ENCODE results near the gene TMEM212.

The TMEM212 gene

GRCh38 chr3:171806200-171807128 is 36.7 kb upstream of the TMEM212 start:
- Histone ChIP-seq H3K27me3 (ENCODE audit: control insufficient read depth, insufficient read depth, low read length) (no peaks in the 10 kb centered on the region), H3K4me3 (ENCODE audit: low read length) (no peak overlapping the region), H3K36me3 (ENCODE audit: insufficient read depth, low read length) (no peaks in the 10 kb centered on the region), H3K9me3 (replicated peaks; ENCODE audit: low read length) (no peaks in the 10 kb centered on the region), H3K9ac (ENCODE audit: low read depth, low read length) (peak overlapping the region; percentile 55), H3K4me2 (ENCODE audit: low read length) (peak overlapping the region; percentile 29), H3K4me1 (ENCODE audit: control insufficient read depth, insufficient read depth, low read length) (peaks cover 59% of the 10 kb centered on the region)

GRCh38 chr3:171807129-171807675 is 35.9 kb upstream of the TMEM212 start:
- Histone ChIP-seq H3K9me3 (replicated peaks; ENCODE audit: low read length) (no peaks in the 10 kb centered on the region), H3K4me3 (ENCODE audit: low read length) (no peak overlapping the region), H3K4me2 (ENCODE audit: low read length) (no peak overlapping the region), H3K27me3 (ENCODE audit: control insufficient read depth, insufficient read depth, low read length) (no peaks in the 10 kb centered on the region), H3K9ac (ENCODE audit: low read depth, low read length) (peak overlapping the region; percentile 55), H3K36me3 (ENCODE audit: insufficient read depth, low read length) (no peaks in the 10 kb centered on the region), H3K4me1 (ENCODE audit: control insufficient read depth, insufficient read depth, low read length) (peaks cover 57% of the 10 kb centered on the region)

- Histone ChIP-seq H3K36me3 (ENCODE audit: insufficient read depth, low read length) (no peaks in the 10 kb centered on the region), H3K27me3 (ENCODE audit: control insufficient read depth, insufficient read depth, low read length) (no peaks in the 10 kb centered on the region), H3K4me3 (ENCODE audit: low read length) (no peak overlapping the region), H3K4me2 (ENCODE audit: low read length) (no peak overlapping the region), H3K9me3 (replicated peaks; ENCODE audit: low read length) (no peaks in the 10 kb centered on the region), H3K9ac (ENCODE audit: low read depth, low read length) (no peak overlapping the region), H3K4me1 (ENCODE audit: control insufficient read depth, insufficient read depth, low read length) (peaks cover 55% of the 10 kb centered on the region)
These were observed 35.3 kb upstream of the TMEM212 start for GRCh38 chr3:171807806-171808205.

GRCh38 chr3:171809611-171809860 is 33.6 kb upstream of the TMEM212 start:
- peak overlapping the region; percentile 93 for H3K4me2 ChIP-seq (ENCODE audit: low read length)
- no peaks in the 10 kb centered on the region for H3K36me3 ChIP-seq (ENCODE audit: insufficient read depth, low read length)
- peaks cover 52% of the 10 kb centered on the region for H3K4me1 ChIP-seq (ENCODE audit: control insufficient read depth, insufficient read depth, low read length)
- peak overlapping the region; percentile 82 for H3K9ac ChIP-seq (ENCODE audit: low read depth, low read length)
- no peaks in the 10 kb centered on the region for H3K27me3 ChIP-seq (ENCODE audit: control insufficient read depth, insufficient read depth, low read length)
- no peaks in the 10 kb centered on the region for H3K9me3 ChIP-seq (replicated peaks; ENCODE audit: low read length)
- peak overlapping the region; percentile 81 for H3K4me3 ChIP-seq (ENCODE audit: low read length)

GRCh38 chr3:171809861-171810628 is 33.1 kb upstream of the TMEM212 start, which contains the start of gene PLD1:
TSS of gene PLD1 (minus strand) at chr3:171810483. CDS start at chr3:171738051, 72,432 bp downstream.
- peaks cover 48% of the 10 kb centered on the region for H3K4me1 ChIP-seq (ENCODE audit: control insufficient read depth, insufficient read depth, low read length)
- H3K4me3 ChIP-seq (ENCODE audit: low read length): peak within 1 kb of the TSS; percentile 81
- no peaks in the 10 kb centered on the region for H3K27me3 ChIP-seq (ENCODE audit: control insufficient read depth, insufficient read depth, low read length)
- peak within 1 kb of the TSS; percentile 93 for H3K4me2 ChIP-seq (ENCODE audit: low read length)
- no peaks in the 10 kb centered on the region for H3K9me3 ChIP-seq (replicated peaks; ENCODE audit: low read length)
- H3K9ac ChIP-seq (ENCODE audit: low read depth, low read length): peak within 1 kb of the TSS; percentile 82
- H3K36me3 ChIP-seq (ENCODE audit: insufficient read depth, low read length): no peaks in the 10 kb centered on the region

GRCh38 chr3:171810629-171811294 is 32.4 kb upstream of the TMEM212 start:
- peak overlapping the region; percentile 93 for H3K4me2 ChIP-seq (ENCODE audit: low read length)
- peaks cover 41% of the 10 kb centered on the region for H3K4me1 ChIP-seq (ENCODE audit: control insufficient read depth, insufficient read depth, low read length)

GRCh38 chr3:171811295-171811912 is 31.7 kb upstream of the TMEM212 start:
- Histone ChIP-seq H3K9ac (ENCODE audit: low read depth, low read length) (peak overlapping the region; percentile 82), H3K36me3 (ENCODE audit: insufficient read depth, low read length) (no peaks in the 10 kb centered on the region), H3K4me3 (ENCODE audit: low read length) (no peak overlapping the region), H3K4me2 (ENCODE audit: low read length) (peak overlapping the region; percentile 93), H3K9me3 (replicated peaks; ENCODE audit: low read length) (no peaks in the 10 kb centered on the region), H3K4me1 (ENCODE audit: control insufficient read depth, insufficient read depth, low read length) (peaks cover 34% of the 10 kb centered on the region), H3K27me3 (ENCODE audit: control insufficient read depth, insufficient read depth, low read length) (no peaks in the 10 kb centered on the region)

More at GRCh38 chr3:171810629-171811294, 32.4 kb upstream of the TMEM212 start:
- Histone ChIP-seq H3K9ac (ENCODE audit: low read depth, low read length) (peak overlapping the region; percentile 82), H3K36me3 (ENCODE audit: insufficient read depth, low read length) (no peaks in the 10 kb centered on the region), H3K27me3 (ENCODE audit: control insufficient read depth, insufficient read depth, low read length) (no peaks in the 10 kb centered on the region), H3K4me3 (ENCODE audit: low read length) (peak overlapping the region; percentile 81), H3K9me3 (replicated peaks; ENCODE audit: low read length) (no peaks in the 10 kb centered on the region)

- Histone ChIP-seq H3K4me3 (ENCODE audit: low read length) (no peak overlapping the region), H3K9ac (ENCODE audit: low read depth, low read length) (no peak overlapping the region), H3K4me1 (ENCODE audit: control insufficient read depth, insufficient read depth, low read length) (peaks cover 29% of the 10 kb centered on the region), H3K9me3 (replicated peaks; ENCODE audit: low read length) (no peaks in the 10 kb centered on the region), H3K4me2 (ENCODE audit: low read length) (no peak overlapping the region), H3K27me3 (ENCODE audit: control insufficient read depth, insufficient read depth, low read length) (no peaks in the 10 kb centered on the region), H3K36me3 (ENCODE audit: insufficient read depth, low read length) (no peaks in the 10 kb centered on the region)
These were observed 31.2 kb upstream of the TMEM212 start for GRCh38 chr3:171811913-171812335.

- Histone ChIP-seq H3K4me3 (ENCODE audit: low read length) (no peak overlapping the region), H3K27me3 (ENCODE audit: control insufficient read depth, insufficient read depth, low read length) (no peaks in the 10 kb centered on the region), H3K4me2 (ENCODE audit: low read length) (no peak overlapping the region), H3K4me1 (ENCODE audit: control insufficient read depth, insufficient read depth, low read length) (peaks cover 29% of the 10 kb centered on the region), H3K36me3 (ENCODE audit: insufficient read depth, low read length) (no peaks in the 10 kb centered on the region), H3K9ac (ENCODE audit: low read depth, low read length) (no peak overlapping the region), H3K9me3 (replicated peaks; ENCODE audit: low read length) (no peaks in the 10 kb centered on the region)
These were observed 30.3 kb upstream of the TMEM212 start for GRCh38 chr3:171812811-171813210.

GRCh38 chr3:171813278-171813896 is 29.8 kb upstream of the TMEM212 start:
- Histone ChIP-seq H3K4me2 (ENCODE audit: low read length) (no peak overlapping the region), H3K36me3 (ENCODE audit: insufficient read depth, low read length) (no peaks in the 10 kb centered on the region), H3K4me3 (ENCODE audit: low read length) (no peak overlapping the region), H3K9me3 (replicated peaks; ENCODE audit: low read length) (no peaks in the 10 kb centered on the region), H3K9ac (ENCODE audit: low read depth, low read length) (no peak overlapping the region), H3K4me1 (ENCODE audit: control insufficient read depth, insufficient read depth, low read length) (peaks cover 29% of the 10 kb centered on the region), H3K27me3 (ENCODE audit: control insufficient read depth, insufficient read depth, low read length) (no peaks in the 10 kb centered on the region)

Measured in skeletal muscle satellite cell (primary cell).